ENCODE data around the gene C17orf67. TPM values are rescaled to one million over a fixed set of nuclear protein-coding genes. Genes with fewer than 3 reads are reported as not detected.

Gene C17orf67
- total RNA-seq: 1.3 and 1.4 TPM in 2 replicates

GRCh38 chr17:56833809-56834379, at the start of gene C17orf67, which contains the start of gene DGKE:
Gene C17orf67 (minus strand): TSS chr17:56833920. CDS start chr17:56815810, 18,110 bp downstream.
Gene DGKE (plus strand): TSS chr17:56834151. CDS start chr17:56834796, 645 bp downstream.
- DNase-seq (ENCODE audit: low read depth, low spot score): peak; percentile 85

GRCh38 chr17:56881685-56882295, 48.1 kb upstream of the C17orf67 start:
- no peak for DNase-seq (ENCODE audit: low read depth, low spot score)

- no peak for DNase-seq (ENCODE audit: low read depth, low spot score)
Measured at GRCh38 chr17:56880571-56880970, 46.9 kb upstream of the C17orf67 start.

GRCh38 chr17:56880133-56880532, 46.4 kb upstream of the C17orf67 start:
- DNase-seq (ENCODE audit: low read depth, low spot score): no peak

GRCh38 chr17:56879280-56879679, 45.6 kb upstream of the C17orf67 start:
- DNase-seq (ENCODE audit: low read depth, low spot score): no peak

GRCh38 chr17:56876766-56877179, 43.1 kb upstream of the C17orf67 start:
- DNase-seq (ENCODE audit: low read depth, low spot score): no peak

GRCh38 chr17:56870081-56870651, 36.4 kb upstream of the C17orf67 start:
- no peak for DNase-seq (ENCODE audit: low read depth, low spot score)

- DNase-seq (ENCODE audit: low read depth, low spot score): no peak
Measured at GRCh38 chr17:56868716-56869115, 35.0 kb upstream of the C17orf67 start.

- peak; percentile 90 for DNase-seq (ENCODE audit: low read depth, low spot score)
Measured at GRCh38 chr17:56867948-56868376, 34.2 kb upstream of the C17orf67 start.

- no peak for DNase-seq (ENCODE audit: low read depth, low spot score)
Measured at GRCh38 chr17:56866496-56866895, 32.8 kb upstream of the C17orf67 start.

- DNase-seq (ENCODE audit: low read depth, low spot score): no peak
Measured at GRCh38 chr17:56866076-56866475, 32.4 kb upstream of the C17orf67 start.

GRCh38 chr17:56863974-56864373, 30.3 kb upstream of the C17orf67 start:
- DNase-seq (ENCODE audit: low read depth, low spot score): no peak

- no peak for DNase-seq (ENCODE audit: low read depth, low spot score)
Measured at GRCh38 chr17:56861899-56862298, 28.2 kb upstream of the C17orf67 start.

GRCh38 chr17:56851008-56851407, 17.3 kb upstream of the C17orf67 start:
- no peak for DNase-seq (ENCODE audit: low read depth, low spot score)

- DNase-seq (ENCODE audit: low read depth, low spot score): no peak
Measured at GRCh38 chr17:56850591-56850990, 16.9 kb upstream of the C17orf67 start.

- DNase-seq (ENCODE audit: low read depth, low spot score): no peak
Measured at GRCh38 chr17:56849131-56849530, 15.4 kb upstream of the C17orf67 start.

- DNase-seq (ENCODE audit: low read depth, low spot score): no peak
Measured at GRCh38 chr17:56847106-56847505, 13.4 kb upstream of the C17orf67 start.

- no peak for DNase-seq (ENCODE audit: low read depth, low spot score)
Measured at GRCh38 chr17:56845934-56846333, 12.2 kb upstream of the C17orf67 start.

GRCh38 chr17:56842577-56842976, 8.9 kb upstream of the C17orf67 start:
- no peak for DNase-seq (ENCODE audit: low read depth, low spot score)

GRCh38 chr17:56838687-56839086, 5.0 kb upstream of the C17orf67 start:
- no peak for DNase-seq (ENCODE audit: low read depth, low spot score)

- DNase-seq (ENCODE audit: low read depth, low spot score): no peak
Measured at GRCh38 chr17:56835264-56835585, 1.5 kb upstream of the C17orf67 start.

GRCh38 chr17:56834380-56835263, 902 bp upstream of the C17orf67 start:
- no peak for DNase-seq (ENCODE audit: low read depth, low spot score)
